WTC11 (cell line): Measurements from ENCODE around the gene TENT5A. TPM values are rescaled to one million over a fixed set of nuclear protein-coding genes. Genes with fewer than 3 reads are reported as not detected.

ENCODE experiments used
- ATAC-seq: fragments of 200-7000 bp; cut with Tn5 transposase; 2 replicates; pipeline ENCODE4 v1.10.0; 2021; ENCODE audit warnings: mild to moderate bottlenecking, moderate library complexity
- CTCF ChIA-PET: fragments of 300-600 bp; sonication (Branson Sonifier 250); formaldehyde crosslinking; loops from one replicate; lab custom pipeline; 2021; ENCODE audit warnings: antibody characterized with exemption; lab: Charles Lee
- POLR2A ChIA-PET: fragments of 350-600 bp; sonication (Branson Sonifier 250); formaldehyde crosslinking; loops from one replicate; lab custom pipeline; 2021; ENCODE audit warnings: antibody characterized with exemption; lab: Charles Lee
- DNase-seq: peaks from one replicate; pipeline ENCODE4 v3.0.0; 2021; ENCODE audit warnings: low spot score
- H3K27ac Mint-ChIP-seq: 2 replicates; pipeline ENCODE4 v1.8.0; 2021; ENCODE audit warnings: mixed read lengths
- H3K27me3 Mint-ChIP-seq: 2 replicates; pipeline ENCODE4 v1.8.0; 2021; ENCODE audit warnings: low read depth, mild to moderate bottlenecking, moderate library complexity, mixed read lengths
- H3K36me3 Mint-ChIP-seq: 2 replicates; pipeline ENCODE4 v1.8.0; 2021; ENCODE audit warnings: mixed read lengths
- H3K4me1 Mint-ChIP-seq: 2 replicates; pipeline ENCODE4 v1.8.0; 2022; ENCODE audit warnings: mixed read lengths
- H3K4me3 Mint-ChIP-seq: 2 replicates; pipeline ENCODE4 v1.8.0; 2021; ENCODE audit warnings: mild to moderate bottlenecking, moderate library complexity, mixed read lengths
- H3K9me3 Mint-ChIP-seq: 2 replicates; pipeline ENCODE4 v1.8.0; 2021; ENCODE audit warnings: mixed read lengths
- FOXP1 ChIP-seq: sonication (generic); formaldehyde crosslinking; IDR thresholded peaks from 2 replicates; pipeline ENCODE4 v1.8.0; 2022; ENCODE audit warnings: missing genetic modification reagents, mild to moderate bottlenecking, moderate library complexity, borderline replicate concordance
- GRHL2 ChIP-seq: fragments of 250-450 bp; sonication (Bioruptor Pico); IDR thresholded peaks from 2 replicates; pipeline ENCODE4 v1.8.0; 2022; ENCODE audit warnings: mild to moderate bottlenecking, moderate library complexity; ENCODE audit not compliant: insufficient replicate concordance, severe bottlenecking
- OVOL2 ChIP-seq: fragments of 250-450 bp; sonication (Bioruptor Pico); IDR thresholded peaks from 2 replicates; pipeline ENCODE4 v1.9.0; 2021; ENCODE audit warnings: mild to moderate bottlenecking, borderline replicate concordance
- SMAD4 ChIP-seq: sonication (generic); formaldehyde crosslinking; IDR thresholded peaks from 2 replicates; pipeline ENCODE4 v1.8.0; 2022; ENCODE audit warnings: mild to moderate bottlenecking, missing genetic modification reagents
- TEAD1 ChIP-seq: sonication (generic); formaldehyde crosslinking; IDR thresholded peaks from 2 replicates; pipeline ENCODE4 v1.8.0; 2022; ENCODE audit warnings: mild to moderate bottlenecking, missing genetic modification reagents
- ZBTB21 ChIP-seq: sonication (generic); formaldehyde crosslinking; IDR thresholded peaks from 2 replicates; pipeline ENCODE4 v1.8.1; 2023; ENCODE audit warnings: mild to moderate bottlenecking, missing genetic modification reagents, borderline replicate concordance
- ZNF232 ChIP-seq: sonication (generic); formaldehyde crosslinking; IDR thresholded peaks from 2 replicates; pipeline ENCODE4 v1.8.0; 2022; ENCODE audit warnings: mild to moderate bottlenecking, missing genetic modification reagents
- ZNF396 ChIP-seq: fragments of 250-450 bp; sonication (Bioruptor Pico); IDR thresholded peaks from 2 replicates; pipeline ENCODE4 v1.8.0; 2021; ENCODE audit warnings: mild to moderate bottlenecking, moderate library complexity, borderline replicate concordance
- total RNA-seq: library from RNA; stranded (reverse); gene quantifications from 3 replicates; pipeline ENCODE4 v1.2.3, GENCODE V29; 2021
- TF ChIP-seq, protein P1 (sequence below): sonication (generic); formaldehyde crosslinking; IDR thresholded peaks from 2 replicates; pipeline ENCODE4 v1.8.0; 2022; ENCODE audit warnings: mild to moderate bottlenecking, missing genetic modification reagents
- TF ChIP-seq, protein P2 (sequence below): sonication (generic); formaldehyde crosslinking; conservative IDR thresholded peaks from 2 replicates; pipeline ENCODE4 v1.8.1; 2023; ENCODE audit warnings: mild to moderate bottlenecking, low read depth, missing genetic modification reagents, moderate library complexity
- TF ChIP-seq, protein P3 (sequence below): fragments of 250-450 bp; sonication (Bioruptor Pico); conservative IDR thresholded peaks from 2 replicates; pipeline ENCODE4 v1.9.0; 2021; ENCODE audit warnings: mild to moderate bottlenecking
- TF ChIP-seq, protein P4 (sequence below): fragments of 250-450 bp; sonication (Bioruptor Pico); IDR thresholded peaks from 2 replicates; pipeline ENCODE4 v1.8.0; 2021; ENCODE audit warnings: mild to moderate bottlenecking
- TF ChIP-seq, protein P5 (sequence below): sonication (generic); formaldehyde crosslinking; IDR thresholded peaks from 2 replicates; pipeline ENCODE4 v1.8.1; 2022; ENCODE audit warnings: low read depth, missing genetic modification reagents, borderline replicate concordance
- TF ChIP-seq, protein P6 (sequence below): sonication (generic); formaldehyde crosslinking; IDR thresholded peaks from 2 replicates; pipeline ENCODE4 v1.8.1; 2022; ENCODE audit warnings: missing genetic modification reagents, borderline replicate concordance
- TF ChIP-seq, protein P7 (sequence below): sonication (generic); formaldehyde crosslinking; IDR thresholded peaks from 2 replicates; pipeline ENCODE4 v1.8.0; 2022; ENCODE audit warnings: mild to moderate bottlenecking, missing genetic modification reagents
- TF ChIP-seq, protein P8 (sequence below): sonication (generic); formaldehyde crosslinking; IDR thresholded peaks from 2 replicates; pipeline ENCODE4 v1.8.1; 2022; ENCODE audit warnings: low read depth, mild to moderate bottlenecking, moderate library complexity, missing genetic modification reagents, borderline replicate concordance
- TF ChIP-seq, protein P9 (sequence below): sonication (generic); formaldehyde crosslinking; IDR thresholded peaks from 2 replicates; pipeline ENCODE4 v1.8.1; 2023; ENCODE audit warnings: mild to moderate bottlenecking, moderate library complexity, missing genetic modification reagents

TENT5A gene
- total RNA-seq, 1 experiment from 2014 or later, result 3.2 TPM

DNA sequence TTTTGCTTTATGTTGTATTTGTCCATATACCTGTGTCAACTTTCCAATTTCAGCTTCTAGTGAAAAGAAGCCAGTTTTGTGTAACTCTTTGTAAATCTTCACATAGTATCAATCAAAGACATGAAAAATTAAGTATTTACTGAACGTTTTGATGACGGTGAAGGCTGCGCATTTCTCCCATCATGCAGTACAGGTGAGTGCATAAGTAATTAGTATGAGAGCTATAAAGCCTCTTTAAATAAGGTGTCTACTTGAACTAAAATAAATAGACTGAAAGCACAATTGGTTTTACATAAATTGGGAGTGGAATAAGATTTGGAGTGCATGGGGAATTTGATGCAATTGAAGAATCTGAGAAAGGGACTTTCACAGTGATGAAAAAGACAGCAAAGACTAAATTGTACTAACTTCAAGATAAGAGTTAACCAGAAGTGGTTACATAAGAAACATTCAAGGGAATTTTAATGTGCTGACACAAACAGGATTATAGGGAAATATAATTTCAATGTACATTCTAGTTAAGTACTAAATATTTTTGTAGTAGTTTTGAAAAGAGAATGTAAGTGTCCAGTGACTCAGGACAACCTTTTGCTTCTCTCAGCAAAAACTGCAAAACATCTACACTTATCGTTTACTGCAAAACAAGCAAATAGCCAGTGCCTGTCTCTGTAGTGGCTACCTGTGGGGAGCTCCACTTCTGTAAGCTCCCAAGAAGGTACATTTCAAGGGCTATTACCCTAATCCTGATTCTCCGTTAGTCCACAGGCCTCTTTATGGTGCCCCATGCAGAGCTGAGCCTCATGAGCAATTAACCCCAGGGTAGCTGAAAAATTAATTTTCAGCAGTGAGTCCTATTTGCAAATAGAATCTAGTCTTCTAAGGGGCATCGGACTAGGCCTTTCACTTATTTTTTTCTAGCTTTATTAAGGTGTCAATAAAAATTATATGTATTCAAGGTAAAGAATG lies 13.0 kb downstream of the TENT5A start:
- H3K4me3 Mint-ChIP-seq, result no peak overlapping the region
- POLR2A ChIA-PET, result no interaction called here
- no peak for ATAC-seq
- H3K4me1 Mint-ChIP-seq, result peaks cover 8% of the 10 kb centered on the region
- peaks cover 10% of the 10 kb centered on the region for H3K9me3 Mint-ChIP-seq
- peak overlapping the region; percentile 17; the same call in 1 of the 2 replicates for H3K27ac Mint-ChIP-seq
- H3K36me3 Mint-ChIP-seq, result peaks cover 3% of the 10 kb centered on the region; the same call in 1 of the 2 replicates
- DNase-seq, result no peak
- no peaks in the 10 kb centered on the region for H3K27me3 Mint-ChIP-seq
- TF ChIP-seq, protein P1, sequence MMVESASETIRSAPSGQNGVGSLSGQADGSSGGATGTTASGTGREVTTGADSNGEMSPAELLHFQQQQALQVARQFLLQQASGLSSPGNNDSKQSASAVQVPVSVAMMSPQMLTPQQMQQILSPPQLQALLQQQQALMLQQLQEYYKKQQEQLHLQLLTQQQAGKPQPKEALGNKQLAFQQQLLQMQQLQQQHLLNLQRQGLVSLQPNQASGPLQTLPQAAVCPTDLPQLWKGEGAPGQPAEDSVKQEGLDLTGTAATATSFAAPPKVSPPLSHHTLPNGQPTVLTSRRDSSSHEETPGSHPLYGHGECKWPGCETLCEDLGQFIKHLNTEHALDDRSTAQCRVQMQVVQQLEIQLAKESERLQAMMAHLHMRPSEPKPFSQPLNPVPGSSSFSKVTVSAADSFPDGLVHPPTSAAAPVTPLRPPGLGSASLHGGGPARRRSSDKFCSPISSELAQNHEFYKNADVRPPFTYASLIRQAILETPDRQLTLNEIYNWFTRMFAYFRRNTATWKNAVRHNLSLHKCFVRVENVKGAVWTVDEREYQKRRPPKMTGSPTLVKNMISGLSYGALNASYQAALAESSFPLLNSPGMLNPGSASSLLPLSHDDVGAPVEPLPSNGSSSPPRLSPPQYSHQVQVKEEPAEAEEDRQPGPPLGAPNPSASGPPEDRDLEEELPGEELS (CRISPR knock-in tag), result no peak
- TF ChIP-seq ZNF396 (CRISPR knock-in tag) (no peak), ZNF232 (CRISPR knock-in tag) (no peak), ZBTB21 (no peak), SMAD4 (CRISPR knock-in tag) (no peak), TEAD1 (no peak), FOXP1 (no peak), GRHL2 (no peak), OVOL2 (no peak)
- TF ChIP-seq, protein P2, sequence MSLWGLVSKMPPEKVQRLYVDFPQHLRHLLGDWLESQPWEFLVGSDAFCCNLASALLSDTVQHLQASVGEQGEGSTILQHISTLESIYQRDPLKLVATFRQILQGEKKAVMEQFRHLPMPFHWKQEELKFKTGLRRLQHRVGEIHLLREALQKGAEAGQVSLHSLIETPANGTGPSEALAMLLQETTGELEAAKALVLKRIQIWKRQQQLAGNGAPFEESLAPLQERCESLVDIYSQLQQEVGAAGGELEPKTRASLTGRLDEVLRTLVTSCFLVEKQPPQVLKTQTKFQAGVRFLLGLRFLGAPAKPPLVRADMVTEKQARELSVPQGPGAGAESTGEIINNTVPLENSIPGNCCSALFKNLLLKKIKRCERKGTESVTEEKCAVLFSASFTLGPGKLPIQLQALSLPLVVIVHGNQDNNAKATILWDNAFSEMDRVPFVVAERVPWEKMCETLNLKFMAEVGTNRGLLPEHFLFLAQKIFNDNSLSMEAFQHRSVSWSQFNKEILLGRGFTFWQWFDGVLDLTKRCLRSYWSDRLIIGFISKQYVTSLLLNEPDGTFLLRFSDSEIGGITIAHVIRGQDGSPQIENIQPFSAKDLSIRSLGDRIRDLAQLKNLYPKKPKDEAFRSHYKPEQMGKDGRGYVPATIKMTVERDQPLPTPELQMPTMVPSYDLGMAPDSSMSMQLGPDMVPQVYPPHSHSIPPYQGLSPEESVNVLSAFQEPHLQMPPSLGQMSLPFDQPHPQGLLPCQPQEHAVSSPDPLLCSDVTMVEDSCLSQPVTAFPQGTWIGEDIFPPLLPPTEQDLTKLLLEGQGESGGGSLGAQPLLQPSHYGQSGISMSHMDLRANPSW (CRISPR knock-in tag), result no peak
- TF ChIP-seq, protein P3, sequence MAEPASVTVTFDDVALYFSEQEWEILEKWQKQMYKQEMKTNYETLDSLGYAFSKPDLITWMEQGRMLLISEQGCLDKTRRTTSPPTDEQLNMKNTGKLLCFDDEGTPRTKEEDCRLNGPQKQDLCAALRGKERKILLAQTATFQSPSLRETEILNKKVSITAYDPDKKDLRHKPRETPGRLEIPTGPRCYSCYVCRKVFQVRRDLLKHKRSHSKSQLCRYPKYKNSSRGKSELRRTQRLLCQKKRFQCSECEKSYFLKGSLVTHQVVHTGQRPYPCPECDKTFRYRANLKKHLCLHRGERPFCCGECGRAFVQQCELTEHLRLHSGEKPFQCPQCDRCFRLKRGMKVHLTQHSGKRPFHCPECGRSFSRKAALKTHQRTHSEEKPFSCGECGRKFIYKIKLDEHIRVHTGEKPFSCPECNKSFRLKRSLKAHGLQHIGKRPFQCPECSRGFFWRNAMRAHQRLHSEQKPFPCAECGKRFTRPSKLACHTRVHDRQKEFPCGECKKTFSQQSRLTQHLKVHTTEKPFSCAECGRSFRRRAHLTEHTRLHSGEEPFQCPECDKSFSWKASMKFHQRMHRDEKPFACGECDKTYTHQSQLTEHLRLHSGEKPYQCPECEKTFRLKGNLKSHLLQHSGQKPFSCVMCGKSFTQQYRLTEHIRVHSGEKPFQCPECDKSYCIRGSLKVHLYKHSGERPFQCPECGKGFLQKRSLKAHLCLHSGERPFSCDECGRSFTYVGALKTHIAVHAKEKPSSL (CRISPR knock-in tag), result no peak
- TF ChIP-seq, protein P4, sequence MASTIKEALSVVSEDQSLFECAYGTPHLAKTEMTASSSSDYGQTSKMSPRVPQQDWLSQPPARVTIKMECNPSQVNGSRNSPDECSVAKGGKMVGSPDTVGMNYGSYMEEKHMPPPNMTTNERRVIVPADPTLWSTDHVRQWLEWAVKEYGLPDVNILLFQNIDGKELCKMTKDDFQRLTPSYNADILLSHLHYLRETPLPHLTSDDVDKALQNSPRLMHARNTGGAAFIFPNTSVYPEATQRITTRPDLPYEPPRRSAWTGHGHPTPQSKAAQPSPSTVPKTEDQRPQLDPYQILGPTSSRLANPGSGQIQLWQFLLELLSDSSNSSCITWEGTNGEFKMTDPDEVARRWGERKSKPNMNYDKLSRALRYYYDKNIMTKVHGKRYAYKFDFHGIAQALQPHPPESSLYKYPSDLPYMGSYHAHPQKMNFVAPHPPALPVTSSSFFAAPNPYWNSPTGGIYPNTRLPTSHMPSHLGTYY (CRISPR knock-in tag), result no peak
- TF ChIP-seq, protein P5, sequence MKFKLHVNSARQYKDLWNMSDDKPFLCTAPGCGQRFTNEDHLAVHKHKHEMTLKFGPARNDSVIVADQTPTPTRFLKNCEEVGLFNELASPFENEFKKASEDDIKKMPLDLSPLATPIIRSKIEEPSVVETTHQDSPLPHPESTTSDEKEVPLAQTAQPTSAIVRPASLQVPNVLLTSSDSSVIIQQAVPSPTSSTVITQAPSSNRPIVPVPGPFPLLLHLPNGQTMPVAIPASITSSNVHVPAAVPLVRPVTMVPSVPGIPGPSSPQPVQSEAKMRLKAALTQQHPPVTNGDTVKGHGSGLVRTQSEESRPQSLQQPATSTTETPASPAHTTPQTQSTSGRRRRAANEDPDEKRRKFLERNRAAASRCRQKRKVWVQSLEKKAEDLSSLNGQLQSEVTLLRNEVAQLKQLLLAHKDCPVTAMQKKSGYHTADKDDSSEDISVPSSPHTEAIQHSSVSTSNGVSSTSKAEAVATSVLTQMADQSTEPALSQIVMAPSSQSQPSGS (CRISPR knock-in tag), result no peak
- TF ChIP-seq, protein P6, sequence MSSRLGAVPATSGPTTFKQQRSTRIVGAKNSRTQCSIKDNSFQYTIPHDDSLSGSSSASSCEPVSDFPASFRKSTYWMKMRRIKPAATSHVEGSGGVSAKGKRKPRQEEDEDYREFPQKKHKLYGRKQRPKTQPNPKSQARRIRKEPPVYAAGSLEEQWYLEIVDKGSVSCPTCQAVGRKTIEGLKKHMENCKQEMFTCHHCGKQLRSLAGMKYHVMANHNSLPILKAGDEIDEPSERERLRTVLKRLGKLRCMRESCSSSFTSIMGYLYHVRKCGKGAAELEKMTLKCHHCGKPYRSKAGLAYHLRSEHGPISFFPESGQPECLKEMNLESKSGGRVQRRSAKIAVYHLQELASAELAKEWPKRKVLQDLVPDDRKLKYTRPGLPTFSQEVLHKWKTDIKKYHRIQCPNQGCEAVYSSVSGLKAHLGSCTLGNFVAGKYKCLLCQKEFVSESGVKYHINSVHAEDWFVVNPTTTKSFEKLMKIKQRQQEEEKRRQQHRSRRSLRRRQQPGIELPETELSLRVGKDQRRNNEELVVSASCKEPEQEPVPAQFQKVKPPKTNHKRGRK (CRISPR knock-in tag), result no peak
- TF ChIP-seq, protein P7, sequence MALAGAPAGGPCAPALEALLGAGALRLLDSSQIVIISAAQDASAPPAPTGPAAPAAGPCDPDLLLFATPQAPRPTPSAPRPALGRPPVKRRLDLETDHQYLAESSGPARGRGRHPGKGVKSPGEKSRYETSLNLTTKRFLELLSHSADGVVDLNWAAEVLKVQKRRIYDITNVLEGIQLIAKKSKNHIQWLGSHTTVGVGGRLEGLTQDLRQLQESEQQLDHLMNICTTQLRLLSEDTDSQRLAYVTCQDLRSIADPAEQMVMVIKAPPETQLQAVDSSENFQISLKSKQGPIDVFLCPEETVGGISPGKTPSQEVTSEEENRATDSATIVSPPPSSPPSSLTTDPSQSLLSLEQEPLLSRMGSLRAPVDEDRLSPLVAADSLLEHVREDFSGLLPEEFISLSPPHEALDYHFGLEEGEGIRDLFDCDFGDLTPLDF (CRISPR knock-in tag), result no peak
- TF ChIP-seq, protein P8, sequence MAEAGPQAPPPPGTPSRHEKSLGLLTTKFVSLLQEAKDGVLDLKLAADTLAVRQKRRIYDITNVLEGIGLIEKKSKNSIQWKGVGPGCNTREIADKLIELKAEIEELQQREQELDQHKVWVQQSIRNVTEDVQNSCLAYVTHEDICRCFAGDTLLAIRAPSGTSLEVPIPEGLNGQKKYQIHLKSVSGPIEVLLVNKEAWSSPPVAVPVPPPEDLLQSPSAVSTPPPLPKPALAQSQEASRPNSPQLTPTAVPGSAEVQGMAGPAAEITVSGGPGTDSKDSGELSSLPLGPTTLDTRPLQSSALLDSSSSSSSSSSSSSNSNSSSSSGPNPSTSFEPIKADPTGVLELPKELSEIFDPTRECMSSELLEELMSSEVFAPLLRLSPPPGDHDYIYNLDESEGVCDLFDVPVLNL, result no peak
- TF ChIP-seq, protein P9, sequence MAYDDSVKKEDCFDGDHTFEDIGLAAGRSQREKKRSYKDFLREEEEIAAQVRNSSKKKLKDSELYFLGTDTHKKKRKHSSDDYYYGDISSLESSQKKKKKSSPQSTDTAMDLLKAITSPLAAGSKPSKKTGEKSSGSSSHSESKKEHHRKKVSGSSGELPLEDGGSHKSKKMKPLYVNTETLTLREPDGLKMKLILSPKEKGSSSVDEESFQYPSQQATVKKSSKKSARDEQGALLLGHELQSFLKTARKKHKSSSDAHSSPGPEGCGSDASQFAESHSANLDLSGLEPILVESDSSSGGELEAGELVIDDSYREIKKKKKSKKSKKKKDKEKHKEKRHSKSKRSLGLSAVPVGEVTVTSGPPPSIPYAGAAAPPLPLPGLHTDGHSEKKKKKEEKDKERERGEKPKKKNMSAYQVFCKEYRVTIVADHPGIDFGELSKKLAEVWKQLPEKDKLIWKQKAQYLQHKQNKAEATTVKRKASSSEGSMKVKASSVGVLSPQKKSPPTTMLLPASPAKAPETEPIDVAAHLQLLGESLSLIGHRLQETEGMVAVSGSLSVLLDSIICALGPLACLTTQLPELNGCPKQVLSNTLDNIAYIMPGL, result no peak
- CTCF ChIA-PET, result interaction anchor here (1.0 kb wide), 1 partner anchor 14 kb away, joined by 3 read pairs; no protein-coding TSS in a partner anchor
